GM19468 (cell line): Measurements from ENCODE around the gene GCGR.

Experiments
- ATAC-seq: cut with Tn5 transposase; IDR thresholded peaks from one replicate; pipeline ENCODE4 v1.9.1; 2021; ENCODE audit warnings: mild to moderate bottlenecking, moderate library complexity, moderate number of reproducible peaks; ENCODE audit not compliant: unreplicated experiment; ENCODE audit errors: extremely low read depth

The GCGR gene

DNA sequence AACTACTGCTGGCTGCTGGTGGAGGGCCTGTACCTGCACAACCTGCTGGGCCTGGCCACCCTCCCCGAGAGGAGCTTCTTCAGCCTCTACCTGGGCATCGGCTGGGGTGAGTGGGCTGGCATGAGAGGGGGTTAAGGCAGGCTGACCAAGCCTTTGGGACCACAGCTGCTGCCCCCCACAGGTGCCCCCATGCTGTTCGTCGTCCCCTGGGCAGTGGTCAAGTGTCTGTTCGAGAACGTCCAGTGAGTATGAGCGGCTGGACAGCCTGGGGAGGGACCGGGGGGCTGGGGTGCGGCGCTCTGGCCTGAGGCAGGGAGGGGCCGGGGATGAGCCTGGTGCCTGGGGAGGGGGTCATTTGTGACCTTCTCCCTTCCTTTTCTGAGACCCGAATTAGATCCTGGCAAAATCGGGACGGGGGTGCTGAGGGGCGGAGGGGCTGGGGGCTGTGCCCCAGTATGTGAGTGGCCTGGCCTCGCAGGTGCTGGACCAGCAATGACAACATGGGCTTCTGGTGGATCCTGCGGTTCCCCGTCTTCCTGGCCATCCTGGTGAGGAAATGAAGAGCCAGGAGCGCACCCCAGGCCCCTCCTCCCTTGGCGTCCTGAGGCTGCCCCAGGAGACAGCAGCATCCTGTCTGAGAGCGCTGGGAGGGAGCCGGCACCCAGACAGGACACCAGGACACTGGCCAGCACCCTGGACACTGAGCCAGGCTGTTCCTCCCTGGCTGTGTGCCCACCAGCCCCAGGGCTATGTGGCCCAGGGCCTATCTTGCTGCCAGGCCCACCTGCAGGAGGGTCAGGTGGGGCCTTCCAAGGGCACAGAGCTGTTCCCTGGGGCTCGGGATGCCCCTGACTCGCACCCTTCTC, 8.0 kb downstream of the GCGR start:
- ATAC-seq: no peak

- ATAC-seq: no peak
These were observed 8.8 kb downstream of the GCGR start for GRCh38 chr17:81812571-81813370.

GRCh38 chr17:81813371-81813684, 9.4 kb downstream of the GCGR start:
- ATAC-seq: no peak

DNA sequence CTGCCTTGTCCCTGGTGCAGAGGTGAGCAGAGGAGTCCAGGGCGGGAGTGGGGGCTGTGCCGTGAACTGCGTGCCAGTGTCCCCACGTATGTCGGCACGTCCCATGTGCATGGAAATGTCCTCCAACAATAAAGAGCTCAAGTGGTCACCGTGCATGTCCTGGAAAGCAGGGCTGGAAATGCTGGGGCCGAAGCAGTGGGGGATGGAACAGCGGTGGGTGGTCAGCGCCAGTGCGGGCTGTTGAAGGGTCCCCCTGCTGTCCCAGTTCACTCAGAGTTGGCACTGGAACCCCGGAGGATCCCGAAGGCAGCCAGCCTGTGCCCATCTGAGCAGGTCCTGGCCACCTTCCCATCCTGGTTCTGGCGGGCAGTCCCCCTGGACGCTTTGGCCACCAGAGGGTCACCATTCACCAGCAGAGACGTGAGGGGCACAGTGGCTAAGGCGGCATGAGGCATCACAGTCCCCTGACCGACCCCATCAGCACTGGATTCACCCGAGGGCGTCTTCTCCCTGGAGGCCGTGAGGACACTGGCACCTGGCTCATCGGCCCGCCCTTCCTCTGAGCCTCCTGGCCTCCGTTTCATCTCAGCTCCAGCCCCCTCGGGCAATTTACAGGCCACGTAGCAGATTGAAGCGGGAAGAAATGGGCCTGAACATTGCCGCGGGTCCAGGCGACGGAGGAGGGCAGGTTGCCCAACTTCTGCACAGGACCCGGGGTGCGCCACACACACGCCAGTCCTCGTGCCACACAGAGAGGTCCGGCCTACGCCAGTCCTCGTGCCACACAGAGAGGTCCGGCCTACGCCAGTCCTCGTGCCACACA, 10.1 kb downstream of the GCGR start:
- no peak for ATAC-seq

GRCh38 chr17:81814748-81815645, 11.0 kb downstream of the GCGR start:
- ATAC-seq: no peak

DNA sequence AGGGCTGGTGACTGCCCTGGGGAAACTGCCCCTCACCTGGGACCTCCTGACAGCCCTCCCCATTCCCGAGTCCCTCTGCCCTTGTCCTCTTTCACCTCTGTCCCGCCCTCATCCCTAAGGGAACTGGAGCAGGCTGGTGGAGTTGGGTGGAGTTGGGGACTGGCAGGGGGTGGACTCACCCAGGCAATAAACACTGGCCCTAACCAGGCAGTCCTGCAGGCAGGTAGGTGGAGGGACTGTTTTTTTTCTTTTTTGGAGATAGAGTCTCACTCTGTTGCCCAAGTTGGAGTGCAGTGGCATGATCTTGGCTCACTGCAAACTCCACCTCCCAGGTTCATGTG, 11.7 kb downstream of the GCGR start:
- ATAC-seq: no peak

DNA sequence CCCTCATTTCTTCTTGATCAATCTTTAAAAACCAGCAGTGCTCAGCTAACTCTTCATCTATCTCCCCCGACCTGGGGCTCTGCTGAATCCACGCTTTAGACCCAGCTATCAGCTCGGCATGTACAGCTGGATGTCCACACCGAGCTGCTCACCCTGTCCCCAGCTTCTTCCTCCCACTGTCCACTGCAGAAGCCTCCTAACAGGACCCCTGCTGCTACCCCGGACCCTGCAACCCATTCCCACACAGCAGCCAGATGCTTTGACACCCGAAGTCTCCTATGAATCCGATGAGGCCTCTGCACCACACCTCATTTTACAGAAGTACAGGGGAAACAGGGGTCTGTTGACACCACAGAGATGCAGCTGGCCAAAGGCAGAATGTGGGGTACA, 13.8 kb downstream of the GCGR start:
- ATAC-seq: no peak

DNA sequence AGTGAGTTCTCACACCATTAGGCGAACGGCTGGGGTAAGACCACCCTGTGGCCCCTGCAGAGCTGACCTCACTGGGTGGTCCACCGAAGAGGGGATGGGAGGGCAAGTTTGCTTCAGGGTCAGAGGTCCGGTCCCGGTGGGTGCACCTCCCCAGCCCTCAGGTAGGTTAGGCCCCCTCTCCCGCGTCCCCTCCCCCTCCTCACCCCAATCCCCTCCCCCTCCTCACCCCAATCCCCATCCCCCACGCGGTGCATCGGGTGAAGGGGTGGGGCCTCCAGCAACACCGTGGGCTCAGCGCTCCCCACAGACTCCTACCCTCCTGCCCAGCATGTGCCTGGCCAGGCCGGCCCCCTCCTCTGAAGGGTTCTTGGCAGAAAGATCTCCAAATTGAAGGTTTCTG, 15.8 kb downstream of the GCGR start:
- ATAC-seq: no peak

- no peak for ATAC-seq
These were observed 17.2 kb downstream of the GCGR start for GRCh38 chr17:81821147-81821546.

DNA sequence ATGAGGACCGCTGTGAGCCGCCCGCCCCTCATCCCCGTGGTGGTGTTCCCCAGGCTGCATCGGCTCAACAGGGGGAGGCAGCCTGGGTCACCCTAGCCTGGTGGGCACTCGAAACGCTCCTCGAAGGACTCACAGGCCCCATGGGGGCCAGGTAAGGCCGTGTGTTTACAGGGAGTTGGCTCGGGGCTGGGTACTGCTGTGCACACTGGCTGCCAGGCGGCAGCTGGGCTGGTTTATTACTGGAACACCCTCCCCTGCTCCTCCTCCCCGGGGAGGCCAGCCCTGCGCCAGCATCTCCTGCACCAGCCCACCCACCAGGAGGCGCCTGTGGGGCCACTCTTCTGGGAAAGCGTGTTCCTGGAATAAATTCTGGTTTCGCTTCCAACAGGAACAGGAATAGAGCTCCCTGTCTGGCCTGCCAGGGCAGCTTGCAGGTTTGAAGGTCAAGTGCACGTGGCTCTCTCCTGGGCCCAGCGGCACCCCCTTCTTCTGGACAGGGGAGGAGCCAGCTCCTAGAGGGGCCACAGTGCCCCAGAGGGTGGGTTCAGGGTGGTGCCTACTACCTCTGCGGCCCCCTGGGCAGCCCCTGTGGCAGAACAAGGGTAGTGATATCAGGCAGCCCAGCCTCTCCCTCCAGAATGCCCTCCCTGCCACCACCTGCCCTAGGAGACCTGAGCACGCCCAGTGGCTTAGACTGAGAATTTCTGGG, 17.8 kb downstream of the GCGR start:
- no peak for ATAC-seq

DNA sequence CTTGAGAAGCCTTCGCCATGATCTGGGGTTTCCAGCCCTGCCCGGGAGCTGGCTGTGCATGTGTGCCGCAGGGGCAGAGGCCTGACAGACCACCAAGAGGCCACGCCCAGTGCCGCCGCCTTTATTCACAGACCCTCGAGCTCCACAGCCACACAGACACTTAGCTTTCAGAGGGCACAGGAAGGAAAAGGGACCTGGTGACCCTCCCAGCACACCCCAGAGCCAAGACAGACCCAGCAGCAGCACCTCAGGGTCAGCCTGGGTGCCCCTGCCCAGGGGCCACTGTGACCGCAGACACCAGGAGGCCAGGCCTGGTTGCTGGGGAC, 18.3 kb downstream of the GCGR start:
- no peak for ATAC-seq

GRCh38 chr17:81822996-81823819, 19.3 kb downstream of the GCGR start:
- ATAC-seq: no peak

DNA sequence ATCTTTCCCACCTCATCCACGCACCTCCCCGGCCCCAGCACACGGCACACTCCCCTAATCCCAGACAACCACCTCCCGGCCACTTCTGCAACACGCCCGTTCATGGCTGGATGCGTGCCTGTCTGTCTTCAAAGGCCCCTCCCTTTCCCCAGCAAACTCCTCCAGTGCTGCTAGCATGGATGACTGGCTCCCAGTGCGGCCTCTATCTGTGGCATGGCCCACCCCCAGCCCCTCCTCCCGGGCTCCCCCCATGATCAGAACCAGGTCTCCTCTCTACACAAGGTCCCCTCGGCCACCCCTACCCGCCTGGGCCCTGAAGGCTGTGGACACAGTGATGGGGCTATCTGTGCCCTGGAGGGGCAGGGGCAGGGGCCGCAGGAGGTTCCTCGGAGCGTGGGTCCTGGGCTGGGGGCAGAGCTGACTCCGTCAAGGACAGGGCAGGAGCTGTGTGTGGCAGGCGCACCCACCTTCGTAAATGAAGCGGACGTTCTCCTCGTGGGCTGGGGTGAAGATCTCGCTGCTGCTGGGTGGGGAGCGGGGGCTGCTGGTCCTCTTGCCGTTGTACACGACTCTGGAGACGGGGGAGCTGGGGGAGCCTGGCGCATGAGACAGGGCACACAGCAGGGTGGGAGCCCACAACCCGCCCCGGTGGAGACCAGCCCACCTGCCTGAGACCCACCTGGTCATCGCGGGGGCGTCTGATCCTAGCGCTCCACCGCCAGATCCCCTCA, 20.0 kb downstream of the GCGR start:
- ATAC-seq: no peak

- no peak for ATAC-seq
These were observed 20.6 kb downstream of the GCGR start for GRCh38 chr17:81824595-81824994.

DNA sequence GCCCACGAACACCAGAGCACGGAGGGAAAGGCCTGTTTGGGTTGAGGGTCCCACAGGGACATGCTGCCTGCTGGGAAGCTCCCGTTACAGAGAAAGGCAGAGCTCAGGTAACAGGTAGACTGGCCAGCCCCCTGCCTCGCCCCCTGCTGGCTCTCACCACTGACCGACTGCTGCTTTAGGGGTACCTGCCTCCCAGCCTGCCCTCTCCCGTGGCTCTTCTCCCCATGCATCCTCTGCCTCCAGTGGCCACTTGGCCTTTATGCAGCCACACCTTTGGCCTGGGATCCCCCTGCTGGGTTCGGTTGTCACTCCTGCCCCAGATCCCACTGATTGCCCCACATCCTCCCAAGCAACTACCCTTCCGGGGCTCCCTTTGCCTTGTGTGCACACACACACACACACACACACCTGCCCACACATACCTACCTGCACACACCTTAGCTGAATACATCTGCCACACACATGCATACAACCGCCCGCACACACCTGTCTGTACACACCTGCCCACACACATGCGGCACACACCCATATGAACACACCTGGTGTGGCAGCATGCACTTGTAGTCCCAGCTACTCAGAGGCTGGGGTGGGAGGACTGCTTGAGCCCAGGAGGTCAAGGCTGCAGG, 22.0 kb downstream of the GCGR start:
- no peak for ATAC-seq

DNA sequence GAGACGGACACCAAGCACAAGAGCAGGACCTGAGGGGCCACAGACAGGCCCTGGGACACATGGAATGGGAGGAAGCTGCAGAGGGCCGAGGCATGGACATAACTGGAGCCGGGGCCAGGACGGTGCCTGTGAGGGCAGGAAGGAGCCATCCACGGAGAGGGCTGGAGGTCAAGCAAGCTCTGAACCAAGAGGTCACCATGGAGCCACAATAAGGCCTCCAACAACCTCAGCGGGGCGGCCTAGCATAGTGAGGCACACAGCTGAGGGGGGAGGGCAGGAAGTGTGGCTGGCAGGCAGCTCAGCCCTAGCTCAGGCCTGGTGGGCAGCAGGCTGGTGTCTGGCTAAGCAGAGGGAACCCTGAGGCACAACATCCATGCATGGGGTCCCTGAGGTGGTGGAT, 24.7 kb downstream of the GCGR start:
- no peak for ATAC-seq

DNA sequence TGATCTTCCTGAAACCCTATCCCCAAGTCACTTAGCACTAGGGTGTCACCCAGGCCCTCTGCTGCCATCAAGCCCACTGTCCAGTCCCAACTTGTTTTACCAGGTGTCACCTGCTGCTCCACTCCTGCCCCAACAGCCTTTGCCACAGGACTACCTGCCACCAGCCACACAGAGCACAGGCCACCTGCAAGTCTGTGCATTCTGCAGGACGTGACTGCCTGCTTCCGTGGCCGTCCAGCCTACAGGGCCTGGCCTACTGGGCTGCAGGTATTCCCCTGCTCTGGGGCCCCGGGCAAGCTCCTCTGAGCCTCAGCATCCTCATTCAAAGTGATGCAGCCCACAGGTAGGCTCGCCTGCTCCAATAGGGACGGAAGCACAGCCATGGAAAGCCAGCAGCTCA, 25.9 kb downstream of the GCGR start:
- no peak for ATAC-seq

DNA sequence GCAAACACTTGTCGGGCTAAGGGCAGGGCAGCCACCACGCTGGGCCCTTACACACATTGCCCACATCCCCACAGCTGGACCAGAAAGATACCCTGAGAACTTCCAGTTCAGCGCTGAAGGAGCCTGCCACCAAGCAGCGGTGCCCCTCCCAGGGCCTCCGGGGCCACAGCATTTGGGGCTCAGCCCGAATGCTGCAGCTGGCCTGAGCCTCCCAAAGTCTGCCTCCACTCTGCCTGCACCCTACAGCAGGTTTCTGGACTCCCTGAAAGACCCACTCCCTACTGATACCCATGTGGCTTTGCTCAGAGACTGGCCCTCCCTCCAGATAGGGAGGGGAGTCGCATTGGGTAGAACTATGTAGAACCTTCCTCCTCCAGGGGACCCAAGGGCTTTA, 27.6 kb downstream of the GCGR start:
- no peak for ATAC-seq
